HUDEP-2 (cell line): ENCODE results near the gene MCM5.
"Not testable (repeated sequence)": the region's sequence is repeated elsewhere in the genome, so short reads cannot be mapped to it uniquely, and the experiment has no call there.

Experiments
- DNase-seq, 76 experiments: peaks; one replicate each; lab custom pipeline; 2025; ENCODE audit not compliant: unreplicated experiment in 76 of 76; lab: John Stamatoyannopoulos, UW

MCM5 gene

DNA sequence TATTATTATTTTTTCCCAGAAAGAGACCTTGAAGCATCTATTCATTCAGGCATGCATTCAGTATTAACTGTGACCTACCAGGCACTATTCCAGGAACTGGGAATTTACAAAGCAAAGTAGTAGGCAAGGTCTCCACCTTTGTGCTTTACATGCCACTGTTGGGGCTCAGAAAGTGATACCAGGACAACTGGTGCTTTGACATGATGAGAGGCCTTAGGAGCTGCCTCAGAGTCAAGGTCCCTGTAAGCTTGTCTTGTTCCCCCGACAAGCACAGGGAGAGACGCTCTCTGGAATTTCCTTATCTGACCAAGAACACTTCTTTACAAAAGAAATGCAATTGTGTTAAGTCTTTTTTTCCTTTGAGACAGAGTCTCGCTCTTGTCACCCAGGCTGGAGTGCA, 21.3 kb upstream of the MCM5 start:
- DNase-seq, result no peak

DNA sequence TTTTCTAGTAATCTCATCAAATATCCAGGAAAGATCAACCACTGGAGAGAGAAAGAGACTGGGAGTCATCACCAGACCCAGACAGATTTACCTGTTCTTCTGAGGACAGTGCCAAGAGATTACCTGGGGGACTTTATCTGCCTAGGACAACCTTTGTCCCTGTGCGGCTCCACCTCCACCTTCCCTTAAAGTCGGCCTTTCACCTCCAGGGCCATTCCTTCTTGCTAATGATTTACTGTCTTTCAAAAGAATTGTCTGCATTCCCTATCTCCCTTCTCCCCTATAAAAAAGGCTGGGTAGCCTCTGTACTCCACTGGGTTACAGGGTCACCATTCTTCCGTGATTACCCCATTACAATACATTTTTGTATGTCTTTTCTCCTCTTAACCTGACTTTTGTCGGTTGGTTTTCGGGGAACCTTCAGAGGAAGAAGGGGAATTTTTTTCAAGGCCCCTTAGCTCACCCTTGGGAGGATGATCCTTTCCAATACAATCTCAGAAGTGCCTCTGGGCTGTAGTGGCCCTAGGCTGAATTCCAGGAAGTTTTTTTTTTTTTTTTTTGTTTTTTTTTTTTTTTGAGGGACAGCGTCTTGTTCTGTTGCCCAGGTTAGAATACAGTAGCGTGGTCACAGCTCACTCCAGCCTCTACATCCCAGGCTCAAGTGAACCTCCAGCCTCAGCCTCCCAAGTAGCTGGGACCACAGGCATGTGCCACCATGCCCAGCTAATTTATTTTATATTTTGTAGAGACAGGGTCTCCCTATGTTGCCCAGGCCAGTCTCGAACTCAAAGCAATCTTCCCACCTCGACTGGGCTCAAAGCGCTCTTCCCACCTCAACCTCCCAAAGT, 20.6 kb upstream of the MCM5 start:
- DNase-seq, result no peak

DNA sequence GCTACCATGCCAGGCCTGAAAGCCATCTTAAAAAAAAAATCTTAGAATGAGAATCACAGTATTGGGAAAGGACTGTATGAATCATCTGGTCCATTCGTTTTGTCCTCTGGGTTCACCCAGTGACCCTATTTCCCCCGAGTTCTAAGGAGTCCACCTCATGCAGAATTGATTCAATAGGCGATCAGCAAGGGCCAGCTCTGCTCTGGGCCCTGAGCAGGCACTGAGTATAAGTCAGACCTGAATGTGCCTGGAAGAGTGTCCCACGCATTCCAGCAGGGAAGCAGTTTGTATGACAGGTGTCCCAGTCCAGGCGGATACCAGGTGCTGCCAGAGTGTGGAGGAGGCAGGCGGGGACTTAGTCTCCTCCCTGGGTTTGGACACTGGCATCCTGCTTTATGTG, 19.9 kb upstream of the MCM5 start:
- DNase-seq, result no peak

DNA sequence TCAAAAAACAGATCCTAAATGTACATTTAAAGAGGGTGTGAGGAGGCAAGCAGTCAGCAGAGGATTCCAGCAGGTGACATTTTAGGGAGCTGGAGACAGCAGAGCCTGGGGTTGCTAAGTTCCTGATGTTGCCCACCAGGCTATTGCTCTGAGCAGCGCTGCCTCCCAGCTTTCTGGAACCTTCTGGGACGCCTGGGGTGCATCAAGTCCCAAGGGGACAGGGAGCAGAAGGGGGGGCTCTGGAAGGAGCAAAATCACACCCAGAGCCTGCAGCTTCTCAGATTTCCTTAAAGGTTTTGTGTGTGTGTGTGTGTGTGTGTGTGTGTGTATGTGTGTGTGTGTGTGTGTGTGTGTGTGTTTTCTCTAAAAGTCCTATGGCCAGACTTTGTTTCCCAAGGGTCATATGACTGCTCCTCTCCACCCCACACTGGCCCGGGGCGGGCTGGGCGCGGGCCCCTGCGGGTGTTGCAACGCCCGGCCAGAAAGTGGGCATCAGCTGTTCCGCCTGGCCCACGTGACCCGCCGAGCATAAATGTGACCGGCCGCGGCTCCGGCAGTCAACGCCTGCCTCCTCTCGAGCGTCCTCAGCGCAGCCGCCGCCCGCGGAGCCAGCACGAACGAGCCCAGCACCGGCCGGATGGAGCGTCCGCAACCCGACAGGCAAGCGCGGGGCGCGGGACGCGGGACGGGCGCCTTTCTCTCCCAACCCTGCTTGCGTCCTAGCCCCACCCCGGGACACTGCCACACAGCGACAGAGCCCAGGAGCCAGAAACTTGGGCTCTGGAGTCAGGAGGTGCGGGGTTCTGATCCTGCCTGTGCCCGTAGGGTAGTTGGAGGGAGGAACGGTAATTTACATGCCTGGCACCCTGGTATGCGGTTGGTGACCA, 19.2 kb upstream of the MCM5 start, which contains the start of gene HMOX1:
HMOX1 (plus strand) TSS at position 560 of the 887 bp plus-strand sequence; CDS start at position 638, 78 bp downstream.
- DNase-seq, result peak in 71 of 76 experiments; percentile 17 to 82 (median 58)

DNA sequence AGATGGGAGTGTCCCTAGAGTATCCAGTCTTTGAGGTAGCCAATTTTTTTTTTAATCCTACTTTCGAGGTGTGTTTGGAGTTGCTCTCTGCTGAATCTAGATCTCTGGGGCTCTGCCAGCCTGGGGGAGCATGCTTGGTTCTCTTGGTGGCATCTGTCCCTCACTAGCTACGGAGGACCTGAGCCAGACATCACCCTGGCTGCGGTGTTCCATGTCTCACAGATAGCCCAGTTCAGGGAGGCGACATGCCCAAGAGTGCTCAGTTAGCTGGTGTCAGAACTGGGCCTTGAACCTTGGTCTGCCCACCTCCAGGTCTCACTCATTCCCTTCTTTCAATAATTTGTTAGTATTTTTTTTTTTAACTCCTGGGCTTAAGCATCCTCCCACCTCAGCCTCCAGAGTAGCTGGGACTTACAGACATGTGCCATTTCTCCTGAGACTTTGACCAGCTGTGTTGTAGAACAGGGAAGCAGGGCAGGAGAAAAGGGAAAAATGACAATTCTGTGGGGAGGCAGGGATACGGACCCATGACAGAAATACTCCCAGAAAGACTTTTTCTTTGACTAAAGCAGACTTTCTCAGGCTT, 18.4 kb upstream of the MCM5 start:
- peak in 2 of 76 experiments; percentile 42 to 49 for DNase-seq

DNA sequence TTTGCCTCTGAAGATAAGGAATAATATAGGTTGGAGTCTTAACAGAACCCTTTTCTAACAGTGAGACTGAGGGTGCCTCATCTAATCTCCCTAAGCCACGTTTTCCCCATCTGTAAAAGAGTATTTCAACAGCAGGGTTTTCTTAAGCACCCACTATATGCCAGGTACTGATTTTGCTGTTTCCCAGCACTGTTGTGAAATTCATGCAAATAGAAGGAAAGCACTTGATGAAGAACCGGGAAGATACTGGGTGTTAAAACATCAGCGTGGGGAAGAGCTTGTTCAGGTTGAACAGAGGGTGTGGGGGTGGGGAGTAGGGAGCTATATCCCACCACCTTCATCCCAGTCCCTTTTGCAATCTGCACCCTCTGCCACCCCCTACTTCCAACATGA, 16.3 kb upstream of the MCM5 start:
- no peak for DNase-seq

DNA sequence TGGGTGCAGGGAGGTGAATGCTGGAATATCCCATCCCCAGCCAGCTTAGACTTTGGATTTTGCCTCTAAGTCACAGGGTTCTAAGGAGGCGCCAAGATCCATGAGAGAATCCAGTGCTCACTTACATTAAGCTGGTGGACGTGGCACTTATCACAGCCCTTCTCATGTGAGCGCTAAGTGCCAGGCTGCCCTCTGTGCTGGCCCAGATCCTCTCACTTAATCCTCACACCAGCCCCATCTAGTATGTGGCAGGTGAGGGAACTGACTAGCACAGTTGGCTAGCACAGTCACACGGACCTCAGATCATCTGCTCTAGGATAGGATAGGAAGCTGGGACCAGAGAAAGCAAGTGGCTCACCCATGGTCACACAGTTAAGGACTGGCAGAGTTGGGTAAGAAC, 15.4 kb upstream of the MCM5 start:
- DNase-seq, result peak in 1 of 76 experiments; percentile 1

DNA sequence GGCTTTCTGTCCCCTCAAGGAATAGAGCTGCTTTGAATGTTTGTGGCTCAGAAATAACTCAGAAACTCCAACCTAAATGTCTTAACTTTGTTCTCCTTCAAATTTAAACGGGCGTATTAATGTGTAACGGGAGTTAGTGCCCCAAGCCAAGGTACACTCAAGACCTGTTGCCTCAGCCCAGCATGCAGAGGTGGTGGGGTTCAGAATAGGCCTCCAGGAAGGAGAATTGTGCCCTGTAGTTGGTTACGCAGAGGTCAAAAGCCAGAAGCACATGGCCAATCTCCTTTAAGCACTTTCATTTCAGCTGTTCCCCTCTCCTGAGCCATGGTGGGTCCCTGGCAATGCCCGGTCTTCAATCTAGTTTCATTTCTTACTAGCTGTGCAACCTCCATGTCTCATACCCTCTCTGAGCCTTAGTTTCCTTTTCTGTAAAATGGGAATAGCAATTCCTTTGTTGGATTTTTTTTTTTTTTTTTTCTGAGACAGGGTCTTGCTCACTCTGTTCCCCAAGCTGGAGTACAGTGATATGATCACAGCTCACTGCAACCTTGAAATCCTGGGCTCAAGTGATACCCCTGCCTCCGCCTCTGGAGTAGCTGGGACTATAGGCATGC, 14.9 kb upstream of the MCM5 start:
- no peak for DNase-seq

DNA sequence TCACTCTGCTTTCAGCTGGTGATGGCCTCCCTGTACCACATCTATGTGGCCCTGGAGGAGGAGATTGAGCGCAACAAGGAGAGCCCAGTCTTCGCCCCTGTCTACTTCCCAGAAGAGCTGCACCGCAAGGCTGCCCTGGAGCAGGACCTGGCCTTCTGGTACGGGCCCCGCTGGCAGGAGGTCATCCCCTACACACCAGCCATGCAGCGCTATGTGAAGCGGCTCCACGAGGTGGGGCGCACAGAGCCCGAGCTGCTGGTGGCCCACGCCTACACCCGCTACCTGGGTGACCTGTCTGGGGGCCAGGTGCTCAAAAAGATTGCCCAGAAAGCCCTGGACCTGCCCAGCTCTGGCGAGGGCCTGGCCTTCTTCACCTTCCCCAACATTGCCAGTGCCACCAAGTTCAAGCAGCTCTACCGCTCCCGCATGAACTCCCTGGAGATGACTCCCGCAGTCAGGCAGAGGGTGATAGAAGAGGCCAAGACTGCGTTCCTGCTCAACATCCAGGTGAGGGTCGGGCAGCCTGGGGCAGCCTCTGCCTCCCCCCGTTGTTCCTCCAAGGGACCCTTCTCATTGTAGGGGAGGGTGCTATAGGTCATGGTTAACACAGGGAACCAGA, 13.2 kb upstream of the MCM5 start:
- DNase-seq, result no peak

DNA sequence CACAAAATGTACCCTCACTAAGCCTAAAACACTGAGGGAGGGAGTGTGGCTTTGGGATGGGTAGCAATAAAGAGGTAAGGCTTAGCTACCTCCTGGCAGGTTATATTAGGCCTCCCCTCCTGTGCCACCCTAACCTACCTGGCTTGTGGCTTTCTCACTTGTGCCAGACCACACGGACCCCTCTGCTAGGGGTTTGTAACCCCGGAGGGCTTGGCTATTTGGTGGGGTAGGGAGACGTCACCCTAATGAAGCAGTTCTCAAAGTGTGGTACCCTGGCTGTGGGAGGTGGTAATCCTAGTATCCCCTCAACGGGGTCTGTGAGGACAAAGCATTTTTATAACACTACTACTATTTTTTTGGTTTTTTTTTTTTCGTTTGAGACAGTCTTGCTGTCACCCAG, 9.0 kb upstream of the MCM5 start:
- DNase-seq, result no peak

DNA sequence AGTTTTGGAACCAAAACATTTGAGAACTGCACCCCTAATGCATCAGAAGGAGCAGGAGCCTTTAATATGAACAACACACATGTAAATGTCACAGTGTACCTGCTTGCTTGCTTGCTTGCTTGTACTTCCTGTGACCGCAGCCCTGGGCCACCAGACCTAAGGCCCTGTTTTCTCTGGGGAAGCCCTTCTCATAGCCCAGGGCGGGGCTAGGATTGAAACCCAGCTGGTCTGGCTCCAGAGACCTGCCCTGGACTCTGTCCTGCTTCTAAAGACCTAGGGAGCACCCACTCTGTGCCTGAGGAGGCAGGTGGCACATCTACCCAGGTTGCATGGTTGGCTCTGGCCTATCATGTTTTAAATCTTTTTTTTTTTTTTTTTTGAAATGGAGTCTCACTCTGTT, 7.6 kb upstream of the MCM5 start:
- DNase-seq, result no peak

DNA sequence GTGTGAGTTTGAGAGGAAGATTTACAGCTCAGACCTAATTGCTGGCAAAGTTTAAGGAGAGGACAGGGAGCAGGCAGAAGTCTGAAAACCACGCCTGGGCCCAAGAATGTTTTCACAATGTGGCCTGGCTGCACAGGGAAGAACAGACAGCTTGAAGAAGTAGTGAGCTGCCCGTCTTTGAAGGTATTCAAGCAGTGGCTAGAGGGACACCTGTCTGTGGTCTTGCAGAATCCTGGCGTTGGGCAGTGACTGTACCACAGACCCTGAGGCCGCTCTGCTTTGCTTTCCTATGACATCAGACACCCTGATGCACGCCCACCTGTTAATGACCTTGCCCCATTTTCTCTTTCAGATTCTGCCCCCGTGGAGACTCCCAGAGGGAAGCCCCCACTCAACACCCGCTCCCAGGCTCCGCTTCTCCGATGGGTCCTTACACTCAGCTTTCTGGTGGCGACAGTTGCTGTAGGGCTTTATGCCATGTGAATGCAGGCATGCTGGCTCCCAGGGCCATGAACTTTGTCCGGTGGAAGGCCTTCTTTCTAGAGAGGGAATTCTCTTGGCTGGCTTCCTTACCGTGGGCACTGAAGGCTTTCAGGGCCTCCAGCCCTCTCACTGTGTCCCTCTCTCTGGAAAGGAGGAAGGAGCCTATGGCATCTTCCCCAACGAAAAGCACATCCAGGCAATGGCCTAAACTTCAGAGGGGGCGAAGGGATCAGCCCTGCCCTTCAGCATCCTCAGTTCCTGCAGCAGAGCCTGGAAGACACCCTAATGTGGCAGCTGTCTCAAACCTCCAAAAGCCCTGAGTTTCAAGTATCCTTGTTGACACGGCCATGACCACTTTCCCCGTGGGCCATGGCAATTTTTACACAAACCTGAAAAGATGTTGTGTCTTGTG, 6.6 kb upstream of the MCM5 start:
- no peak for DNase-seq

DNA sequence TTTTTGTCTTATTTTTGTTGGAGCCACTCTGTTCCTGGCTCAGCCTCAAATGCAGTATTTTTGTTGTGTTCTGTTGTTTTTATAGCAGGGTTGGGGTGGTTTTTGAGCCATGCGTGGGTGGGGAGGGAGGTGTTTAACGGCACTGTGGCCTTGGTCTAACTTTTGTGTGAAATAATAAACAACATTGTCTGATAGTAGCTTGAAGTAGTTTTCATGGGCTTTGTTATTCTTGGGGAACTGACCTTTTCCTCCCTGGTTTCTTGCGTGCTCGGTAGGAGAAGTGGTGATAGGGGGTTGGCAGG, 6.0 kb upstream of the MCM5 start:
- DNase-seq, result no peak

DNA sequence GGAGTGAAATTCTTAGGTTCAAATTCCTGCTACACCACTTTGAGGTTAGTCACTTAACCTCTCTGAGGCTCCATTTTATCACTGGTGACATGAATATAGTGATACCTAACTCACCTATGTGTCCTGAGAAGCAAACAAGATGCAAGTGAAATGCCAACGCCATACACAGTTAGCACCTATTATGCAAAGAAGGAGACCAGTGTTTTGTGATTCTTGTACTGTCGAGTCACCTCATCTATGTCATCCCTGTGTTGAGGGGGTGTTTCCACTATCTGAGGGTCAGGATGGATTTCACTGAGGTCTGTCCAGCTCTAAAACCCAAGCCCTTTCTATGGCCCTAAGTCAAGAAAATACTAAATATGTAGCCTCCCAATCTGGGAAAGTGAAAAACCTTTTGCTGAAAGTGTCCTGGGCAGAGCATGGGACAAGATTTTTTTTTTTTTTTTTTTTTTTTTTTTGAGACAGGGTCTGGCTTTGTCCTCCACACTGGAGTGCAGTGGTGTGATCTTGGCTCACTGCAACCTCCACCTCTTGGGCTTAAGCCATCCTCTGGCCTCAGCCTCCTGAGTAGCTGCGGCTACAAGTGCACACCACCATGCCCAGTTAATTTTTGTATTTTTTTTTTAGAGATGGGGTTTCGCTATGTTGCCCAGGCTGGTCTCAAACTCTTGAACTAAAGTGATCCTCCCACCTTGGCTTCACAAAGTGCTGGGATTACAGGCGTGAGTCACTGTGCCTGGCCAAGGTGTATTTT, 5.0 kb upstream of the MCM5 start:
- no peak for DNase-seq

DNA sequence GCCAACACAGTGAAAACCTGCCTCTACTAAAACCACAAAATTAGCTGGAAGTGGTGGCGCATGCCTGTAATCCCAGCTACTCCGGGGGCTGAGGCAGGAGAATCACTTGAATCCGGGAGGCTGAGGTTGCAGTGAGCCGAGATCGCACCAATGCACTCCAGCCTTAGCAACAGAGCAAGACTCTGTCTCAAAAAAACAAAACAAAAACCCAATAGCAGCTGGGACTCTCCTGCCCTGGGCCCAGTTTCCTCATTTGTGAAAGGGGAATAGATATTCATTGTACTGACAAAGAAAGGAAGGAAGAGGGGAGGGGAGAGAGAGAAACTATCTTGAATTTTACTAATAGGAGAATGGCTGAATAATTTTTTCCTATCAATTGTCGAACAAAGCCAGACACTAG, 3.3 kb upstream of the MCM5 start:
- not testable (repeated sequence) for DNase-seq

DNA sequence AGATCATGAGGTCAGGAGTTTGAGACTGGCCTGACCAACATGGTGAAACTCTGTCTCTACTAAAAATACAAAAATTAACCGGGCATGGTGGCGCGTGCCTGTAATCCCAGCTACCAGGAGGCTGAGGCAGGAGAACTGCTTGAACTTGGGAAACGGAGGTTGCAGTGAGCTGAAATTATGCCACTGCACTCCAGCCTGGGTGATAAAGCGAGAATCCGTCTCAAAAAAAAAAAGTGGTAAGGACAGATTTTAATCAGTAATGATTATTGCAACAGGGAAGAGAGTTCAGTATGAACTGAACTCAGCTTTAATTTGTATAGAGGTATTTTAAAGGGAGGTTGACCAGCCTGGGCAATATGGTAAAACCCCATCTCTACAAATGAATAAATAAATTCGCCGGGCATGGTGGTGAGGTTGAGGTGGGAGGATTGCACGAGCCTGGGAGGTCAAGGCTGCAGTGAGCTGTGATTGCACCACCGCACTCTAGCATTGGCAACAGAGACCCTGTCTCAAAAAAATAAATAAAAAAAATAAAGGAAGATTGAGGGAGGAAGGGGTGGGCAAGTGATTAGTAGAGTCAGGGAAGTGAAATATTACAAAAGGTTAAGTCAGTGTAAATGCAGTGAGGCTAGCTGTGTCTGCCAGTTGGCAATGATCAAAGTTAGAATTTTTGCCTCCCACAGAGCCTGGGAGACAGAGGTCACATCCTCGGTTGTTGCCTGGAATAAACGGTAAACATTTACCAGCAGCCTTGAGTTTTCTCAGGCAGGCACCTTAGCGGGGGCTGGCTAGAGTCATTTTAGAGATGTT, 2.6 kb upstream of the MCM5 start:
- DNase-seq, result no peak

DNA sequence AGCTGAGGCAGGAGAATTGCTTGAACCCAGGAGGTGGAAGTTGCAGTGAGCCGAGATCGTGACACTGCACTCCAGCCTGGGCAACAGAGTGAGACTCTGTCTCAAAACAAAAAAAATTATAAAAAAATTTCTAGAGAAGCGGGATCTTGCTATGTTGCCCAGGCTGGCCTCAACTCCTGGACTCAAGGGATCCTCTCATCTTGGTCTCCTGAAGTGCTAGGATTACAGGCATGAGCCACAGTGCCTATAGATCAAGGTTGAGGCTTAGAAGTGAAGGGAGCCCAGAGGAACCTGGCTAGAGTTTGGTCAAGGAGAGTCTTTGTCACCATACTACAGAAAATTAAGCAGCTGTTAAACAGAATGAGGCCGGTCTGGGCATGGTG, 1.4 kb upstream of the MCM5 start:
- DNase-seq, result no peak

DNA sequence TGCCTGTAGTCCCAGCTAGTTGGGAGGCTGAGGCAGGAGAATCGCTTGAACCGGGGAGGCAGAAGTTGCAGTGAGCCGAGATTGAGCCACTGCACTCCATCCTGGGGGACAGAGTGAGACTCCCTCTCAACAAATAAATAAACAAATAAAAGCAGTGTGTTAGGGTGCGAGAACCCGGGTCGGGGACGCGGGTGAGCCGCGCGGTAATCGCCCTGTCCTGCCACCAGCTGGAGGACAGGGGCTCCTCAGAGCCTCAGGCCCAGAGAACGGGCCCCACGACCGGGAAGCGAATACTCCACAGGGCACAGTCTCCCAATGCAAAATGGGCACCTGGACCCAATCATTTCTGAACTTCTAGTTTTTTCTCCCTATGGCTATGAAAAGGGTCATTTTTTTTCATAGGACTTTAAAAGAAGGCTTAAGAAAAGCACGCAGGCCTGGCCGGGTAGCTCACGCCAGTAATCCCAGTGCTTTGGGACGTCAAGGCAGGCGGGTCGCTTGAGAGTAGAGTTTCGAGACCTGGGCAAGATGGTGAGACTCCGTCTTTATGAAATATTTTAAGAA, 744 bp upstream of the MCM5 start:
- peak in 3 of 76 experiments; percentile 21 to 63 (median 25) for DNase-seq
